Stimulated activated effector memory CD8-positive, alpha-beta T cell treated with anti-CD3 and anti-CD28 coated beads, Interleukin-12 subunit alpha, Interleukin-12 subunit beta, amount 100 ng/mL, for 72 hours (primary cell): Measurements from ENCODE around the gene SLC25A15.
A peak's percentile ranks its signal among the peaks of the same experiment; 100 is the strongest.
"Not testable (repeated sequence)": the region's sequence is repeated elsewhere in the genome, so short reads cannot be mapped to it uniquely, and the experiment has no call there.

Experiments used
- ATAC-seq: fragments of 150-1000 bp; cut with Tn5 transposase; 2 replicates; pipeline ENCODE4 v1.10.0; 2021
- DNase-seq, 2 donors: peaks; one replicate each; pipeline ENCODE4 v3.0.0; 2021 to 2022; ENCODE audit warnings: low spot score in 2 of 2
- H3K27ac Mint-ChIP-seq: one replicate; pipeline ENCODE4 v1.8.0; 2022; ENCODE audit warnings: mild to moderate bottlenecking, mixed read lengths
- H3K36me3 Mint-ChIP-seq: one replicate; pipeline ENCODE4 v1.8.0; 2022; ENCODE audit warnings: mild to moderate bottlenecking, mixed read lengths
- H3K4me1 Mint-ChIP-seq: one replicate; pipeline ENCODE4 v1.8.0; 2022; ENCODE audit warnings: mixed read lengths
- H3K4me3 Mint-ChIP-seq: one replicate; pipeline ENCODE4 v1.8.0; 2022; ENCODE audit warnings: mild to moderate bottlenecking, mixed read lengths
- H3K9me3 Mint-ChIP-seq: one replicate; pipeline ENCODE4 v1.8.0; 2022; ENCODE audit warnings: mixed read lengths

SLC25A15 gene

GRCh38 chr13:40776681-40777165, 12.7 kb upstream of the SLC25A15 start:
- Mint-ChIP-seq H3K4me3 (peak overlapping the region; percentile 68), H3K9me3 (no peaks in the 10 kb centered on the region), H3K36me3 (no peaks in the 10 kb centered on the region), H3K27ac (peak overlapping the region; percentile 93), H3K4me1 (peaks cover 25% of the 10 kb centered on the region)
- ATAC-seq, result peak; percentile 88
- DNase-seq, result peak; percentile 38 to 81

GRCh38 chr13:40777166-40777808, 12.1 kb upstream of the SLC25A15 start:
- Mint-ChIP-seq H3K9me3 (no peaks in the 10 kb centered on the region), H3K36me3 (no peaks in the 10 kb centered on the region), H3K4me1 (peaks cover 25% of the 10 kb centered on the region), H3K4me3 (peak overlapping the region; percentile 68), H3K27ac (peak overlapping the region; percentile 93)
- DNase-seq, result peak; percentile 36 to 79
- ATAC-seq, result peak; percentile 83

GRCh38 chr13:40777809-40778175, 11.6 kb upstream of the SLC25A15 start:
- DNase-seq (no peak), ATAC-seq (no peak)
- Mint-ChIP-seq H3K4me3 (peak overlapping the region; percentile 68), H3K4me1 (peaks cover 25% of the 10 kb centered on the region), H3K9me3 (no peaks in the 10 kb centered on the region), H3K36me3 (no peaks in the 10 kb centered on the region), H3K27ac (peak overlapping the region; percentile 93)

GRCh38 chr13:40779049-40779448, 10.4 kb upstream of the SLC25A15 start:
- Mint-ChIP-seq H3K27ac (peak overlapping the region; percentile 80), H3K9me3 (no peaks in the 10 kb centered on the region), H3K4me3 (no peak overlapping the region), H3K36me3 (no peaks in the 10 kb centered on the region), H3K4me1 (peaks cover 25% of the 10 kb centered on the region)
- ATAC-seq (no peak), DNase-seq (no peak)

GRCh38 chr13:40779796-40780285, 9.6 kb upstream of the SLC25A15 start:
- no peak for ATAC-seq
- Mint-ChIP-seq H3K4me1 (peaks cover 25% of the 10 kb centered on the region), H3K36me3 (no peaks in the 10 kb centered on the region), H3K9me3 (no peaks in the 10 kb centered on the region), H3K27ac (peak overlapping the region; percentile 80), H3K4me3 (no peak overlapping the region)
- no peak for DNase-seq

GRCh38 chr13:40780822-40781401, 8.5 kb upstream of the SLC25A15 start:
- H3K4me3 Mint-ChIP-seq, result no peak overlapping the region
- H3K36me3 Mint-ChIP-seq, result no peaks in the 10 kb centered on the region
- no peak overlapping the region for H3K27ac Mint-ChIP-seq
- no peaks in the 10 kb centered on the region for H3K9me3 Mint-ChIP-seq
- ATAC-seq (no peak), DNase-seq (no peak)
- peaks cover 22% of the 10 kb centered on the region for H3K4me1 Mint-ChIP-seq

- Mint-ChIP-seq H3K4me3 (no peak overlapping the region), H3K9me3 (no peaks in the 10 kb centered on the region), H3K27ac (peak overlapping the region; percentile 3), H3K4me1 (peaks cover 22% of the 10 kb centered on the region), H3K36me3 (no peaks in the 10 kb centered on the region)
- DNase-seq, result no peak
- no peak for ATAC-seq
Measured at GRCh38 chr13:40781717-40782116, 7.7 kb upstream of the SLC25A15 start.

GRCh38 chr13:40782971-40783370, 6.4 kb upstream of the SLC25A15 start:
- H3K4me3 Mint-ChIP-seq, DNase-seq, H3K36me3 Mint-ChIP-seq, ATAC-seq, H3K9me3 Mint-ChIP-seq, H3K27ac Mint-ChIP-seq: not testable (repeated sequence)
- H3K4me1 Mint-ChIP-seq, result peaks cover 20% of the 10 kb centered on the region

GRCh38 chr13:40784540-40784939, 4.9 kb upstream of the SLC25A15 start:
- no peak overlapping the region for H3K27ac Mint-ChIP-seq
- DNase-seq (no peak), ATAC-seq (no peak)
- no peak overlapping the region for H3K4me3 Mint-ChIP-seq
- no peaks in the 10 kb centered on the region for H3K9me3 Mint-ChIP-seq
- no peaks in the 10 kb centered on the region for H3K36me3 Mint-ChIP-seq
- peaks cover 19% of the 10 kb centered on the region for H3K4me1 Mint-ChIP-seq

- H3K27ac Mint-ChIP-seq, result peak overlapping the region; percentile 60
- H3K9me3 Mint-ChIP-seq, result no peaks in the 10 kb centered on the region
- H3K4me3 Mint-ChIP-seq, result peak overlapping the region; percentile 1
- DNase-seq (no peak), ATAC-seq (peak; percentile 71)
- peaks cover 19% of the 10 kb centered on the region for H3K4me1 Mint-ChIP-seq
- no peaks in the 10 kb centered on the region for H3K36me3 Mint-ChIP-seq
Measured at GRCh38 chr13:40786568-40786996, 2.8 kb upstream of the SLC25A15 start.

- no peaks in the 10 kb centered on the region for H3K9me3 Mint-ChIP-seq
- H3K4me3 Mint-ChIP-seq, result peak overlapping the region; percentile 1
- no peak for DNase-seq
- peak; percentile 17 for ATAC-seq
- peak overlapping the region; percentile 60 for H3K27ac Mint-ChIP-seq
- peaks cover 22% of the 10 kb centered on the region for H3K4me1 Mint-ChIP-seq
- no peaks in the 10 kb centered on the region for H3K36me3 Mint-ChIP-seq
Measured at GRCh38 chr13:40787062-40787461, 2.3 kb upstream of the SLC25A15 start.

GRCh38 chr13:40788540-40789274, 704 bp upstream of the SLC25A15 start:
- not testable (repeated sequence) for ATAC-seq, DNase-seq, H3K36me3 Mint-ChIP-seq, H3K27ac Mint-ChIP-seq, H3K9me3 Mint-ChIP-seq
- peak overlapping the region; percentile 58 for H3K4me3 Mint-ChIP-seq
- H3K4me1 Mint-ChIP-seq, result peaks cover 28% of the 10 kb centered on the region

- ATAC-seq, result no peak
- Mint-ChIP-seq H3K36me3 (peaks cover 9% of the 10 kb centered on the region), H3K4me1 (peaks cover 33% of the 10 kb centered on the region), H3K9me3 (no peaks in the 10 kb centered on the region), H3K4me3 (peak overlapping the region; percentile 58), H3K27ac (no peak overlapping the region)
- DNase-seq, result no peak
Measured at GRCh38 chr13:40790154-40790616, 774 bp downstream of the SLC25A15 start.

- no peak for ATAC-seq
- Mint-ChIP-seq H3K4me3 (no peak overlapping the region), H3K9me3 (no peaks in the 10 kb centered on the region), H3K36me3 (peaks cover 9% of the 10 kb centered on the region), H3K4me1 (peaks cover 17% of the 10 kb centered on the region), H3K27ac (peak overlapping the region; percentile 69)
- no peak for DNase-seq
Measured at GRCh38 chr13:40792284-40793051, 3.1 kb downstream of the SLC25A15 start.

- H3K36me3 Mint-ChIP-seq, result peaks cover 17% of the 10 kb centered on the region
- no peak for ATAC-seq
- H3K4me3 Mint-ChIP-seq, result no peak overlapping the region
- H3K4me1 Mint-ChIP-seq, result peaks cover 14% of the 10 kb centered on the region
- no peak for DNase-seq
- H3K9me3 Mint-ChIP-seq, result no peaks in the 10 kb centered on the region
- H3K27ac Mint-ChIP-seq, result no peak overlapping the region
Measured at GRCh38 chr13:40793339-40793738, 3.9 kb downstream of the SLC25A15 start.
